GM21360 (cell line): ENCODE measurements around the gene THOP1.
A peak's percentile ranks its signal among the peaks of the same experiment; 100 is the strongest.
"Not testable (repeated sequence)": the region's sequence is repeated elsewhere in the genome, so short reads cannot be mapped to it uniquely, and the experiment has no call there.

Experiments used
- ATAC-seq: cut with Tn5 transposase; IDR thresholded peaks from one replicate; pipeline ENCODE4 v1.9.1; 2021; ENCODE audit warnings: mild to moderate bottlenecking, moderate library complexity; ENCODE audit not compliant: unreplicated experiment

The THOP1 gene

GRCh38 chr19:2815191-2815614 is 29.9 kb downstream of the THOP1 start:
- no peak for ATAC-seq

GRCh38 chr19:2815923-2816322 is 30.6 kb downstream of the THOP1 start:
- no peak for ATAC-seq

- ATAC-seq = no peak
Measured at GRCh38 chr19:2816641-2817040, 31.3 kb downstream of the THOP1 start.

- not testable (repeated sequence) for ATAC-seq
Measured at GRCh38 chr19:2817237-2817829, 32.0 kb downstream of the THOP1 start.

- peak; percentile 84 for ATAC-seq
Measured at GRCh38 chr19:2819540-2820111, 34.3 kb downstream of the THOP1 start, which contains the start of gene ZNF554. Gene ZNF554, plus strand, starts transcription at chr19:2819868. Its CDS starts 204 bp downstream, at chr19:2820072.

GRCh38 chr19:2820112-2820702 is 34.9 kb downstream of the THOP1 start:
- no peak for ATAC-seq

GRCh38 chr19:2822846-2823245 is 37.5 kb downstream of the THOP1 start:
- ATAC-seq = no peak

- ATAC-seq = no peak
Measured at GRCh38 chr19:2823646-2824045, 38.3 kb downstream of the THOP1 start.

- no peak for ATAC-seq
Measured at GRCh38 chr19:2824129-2824528, 38.8 kb downstream of the THOP1 start.

GRCh38 chr19:2827022-2827421 is 41.7 kb downstream of the THOP1 start:
- ATAC-seq = no peak

- ATAC-seq = no peak
Measured at GRCh38 chr19:2827840-2828489, 42.7 kb downstream of the THOP1 start.

- ATAC-seq = no peak
Measured at GRCh38 chr19:2834294-2834871, 49.1 kb downstream of the THOP1 start.

- no peak for ATAC-seq
Measured at GRCh38 chr19:2837430-2837829, 52.1 kb downstream of the THOP1 start.

- ATAC-seq = peak; percentile 82
Measured at GRCh38 chr19:2840794-2841791, 55.8 kb downstream of the THOP1 start, which contains the start of gene ZNF555. Gene ZNF555, plus strand, starts transcription at chr19:2841475. Its CDS starts 98 bp downstream, at chr19:2841573.

GRCh38 chr19:2841855-2842574 is 56.7 kb downstream of the THOP1 start:
- ATAC-seq = peak; percentile 16

GRCh38 chr19:2845107-2845506 is 59.8 kb downstream of the THOP1 start:
- no peak for ATAC-seq

- no peak for ATAC-seq
Measured at GRCh38 chr19:2846180-2846894, 61.0 kb downstream of the THOP1 start.

GRCh38 chr19:2847507-2847906 is 62.2 kb downstream of the THOP1 start:
- no peak for ATAC-seq

- ATAC-seq = no peak
Measured at GRCh38 chr19:2848616-2849015, 63.3 kb downstream of the THOP1 start.
